ENCODE results near the gene CATSPER2. TPM values are rescaled to one million over a fixed set of nuclear protein-coding genes. Genes with fewer than 3 reads are reported as not detected.
"Not testable (repeated sequence)": the region's sequence is repeated elsewhere in the genome, so short reads cannot be mapped to it uniquely, and the experiment has no call there.

Gene CATSPER2
- total RNA-seq, 2 donors from 2014 or later: 8.3 to 16.2 TPM

DNA sequence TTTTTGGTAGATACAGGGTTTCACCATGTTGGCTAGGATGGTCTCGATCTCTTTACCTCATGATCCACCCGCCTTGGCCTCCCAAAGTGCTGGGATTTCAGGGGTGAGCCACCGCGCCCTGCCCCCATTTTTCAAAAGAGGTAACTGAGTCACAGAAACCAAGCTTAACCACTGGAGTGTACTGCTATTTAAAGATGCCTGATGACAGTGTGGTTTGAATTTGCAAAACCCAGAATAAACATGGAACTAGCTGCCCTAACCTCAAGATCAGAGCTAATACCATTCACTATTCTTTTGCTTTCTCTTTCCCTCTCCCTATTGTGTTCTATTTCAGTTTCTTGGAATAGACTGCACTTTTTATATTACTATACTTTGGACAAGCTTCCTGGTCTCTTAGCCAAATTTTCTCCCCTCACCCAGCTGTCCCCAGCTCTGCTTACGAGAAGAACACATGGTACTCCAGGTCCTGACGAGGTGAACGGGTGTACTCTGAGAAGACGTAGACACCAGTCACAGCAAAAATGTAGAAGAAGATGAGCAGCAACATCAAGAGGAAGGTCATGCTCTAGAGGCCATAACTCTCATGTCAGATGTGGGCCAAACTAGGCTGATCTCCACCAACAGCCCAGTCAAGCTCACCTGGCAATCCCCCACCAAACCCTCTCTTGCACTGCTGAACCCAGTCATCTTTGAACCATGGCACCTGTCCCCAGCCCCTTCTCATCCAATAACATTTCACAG, 10.0 kb downstream of the CATSPER2 start:
- intact Hi-C loops (cut with DNase I); DNase-seq; ATAC-seq; H3K36me3 ChIP-seq (replicated peaks in 1 of 2; ENCODE audit: insufficient read depth in 1 of 2, low read depth in 2 of 2); H3K4me1 ChIP-seq; H3K4me3 ChIP-seq; H3K27ac ChIP-seq; H3K27me3 ChIP-seq; H3K9me3 ChIP-seq: not testable (repeated sequence)
- WGBS, 2 donors: 92 to 95% methylated on average over 8 of the region's 8 CpGs

DNA sequence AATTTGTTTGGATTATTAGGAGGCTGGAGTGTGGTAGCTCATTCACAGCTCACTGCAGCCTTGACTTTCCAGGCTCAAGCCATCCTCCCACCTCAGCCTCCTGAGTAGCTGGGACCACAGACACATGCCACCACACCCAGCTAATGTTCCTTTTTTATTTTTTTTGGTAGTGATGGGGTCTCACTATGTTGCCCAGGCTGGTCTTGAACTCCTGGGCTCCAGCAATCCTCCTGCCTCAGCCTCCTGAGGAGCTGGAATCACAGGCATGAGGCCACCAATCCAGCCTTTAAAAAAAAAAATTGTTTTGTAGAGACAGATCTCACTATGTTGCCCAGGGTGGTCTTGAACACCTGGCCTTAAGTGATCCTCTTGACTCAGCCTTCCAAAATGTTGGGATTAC, 21.7 kb downstream of the CATSPER2 start:
- intact Hi-C loops (cut with DNase I); H3K27ac ChIP-seq; H3K9me3 ChIP-seq; H3K36me3 ChIP-seq (replicated peaks in 1 of 2; ENCODE audit: insufficient read depth in 1 of 2, low read depth in 2 of 2); H3K27me3 ChIP-seq; ATAC-seq; DNase-seq; H3K4me3 ChIP-seq; H3K4me1 ChIP-seq: not testable (repeated sequence)

DNA sequence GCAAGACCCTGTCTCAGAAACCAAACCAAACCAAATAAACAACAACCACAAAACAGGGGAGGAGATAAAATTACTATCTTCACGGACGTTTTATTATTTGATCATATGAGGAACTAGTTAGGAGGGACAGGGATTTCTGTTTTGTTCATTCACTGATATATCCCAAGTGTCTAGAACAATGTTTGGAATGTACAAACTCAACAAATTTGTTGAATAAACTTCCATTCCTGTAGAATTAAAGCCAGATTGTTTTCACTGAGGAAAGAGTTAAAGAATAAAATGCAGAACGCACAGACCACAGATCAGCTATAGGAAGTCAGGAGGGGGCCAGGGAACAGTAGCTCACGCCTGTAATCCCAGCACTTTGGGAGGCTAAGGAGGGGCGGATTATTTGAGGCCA, 23.5 kb downstream of the CATSPER2 start:
- ATAC-seq (no peak), DNase-seq (no peak)
- no peaks in the 10 kb centered on the region for H3K4me1 ChIP-seq
- 18 to 22% methylated on average over 5 of the region's 5 CpGs for WGBS, 2 donors
- H3K27ac ChIP-seq: no peak overlapping the region
- no peak overlapping the region for H3K4me3 ChIP-seq
- H3K36me3 ChIP-seq (replicated peaks in 1 of 2; ENCODE audit: insufficient read depth in 1 of 2, low read depth in 2 of 2): no peaks in the 10 kb centered on the region
- TF ChIP-seq, protein P1, sequence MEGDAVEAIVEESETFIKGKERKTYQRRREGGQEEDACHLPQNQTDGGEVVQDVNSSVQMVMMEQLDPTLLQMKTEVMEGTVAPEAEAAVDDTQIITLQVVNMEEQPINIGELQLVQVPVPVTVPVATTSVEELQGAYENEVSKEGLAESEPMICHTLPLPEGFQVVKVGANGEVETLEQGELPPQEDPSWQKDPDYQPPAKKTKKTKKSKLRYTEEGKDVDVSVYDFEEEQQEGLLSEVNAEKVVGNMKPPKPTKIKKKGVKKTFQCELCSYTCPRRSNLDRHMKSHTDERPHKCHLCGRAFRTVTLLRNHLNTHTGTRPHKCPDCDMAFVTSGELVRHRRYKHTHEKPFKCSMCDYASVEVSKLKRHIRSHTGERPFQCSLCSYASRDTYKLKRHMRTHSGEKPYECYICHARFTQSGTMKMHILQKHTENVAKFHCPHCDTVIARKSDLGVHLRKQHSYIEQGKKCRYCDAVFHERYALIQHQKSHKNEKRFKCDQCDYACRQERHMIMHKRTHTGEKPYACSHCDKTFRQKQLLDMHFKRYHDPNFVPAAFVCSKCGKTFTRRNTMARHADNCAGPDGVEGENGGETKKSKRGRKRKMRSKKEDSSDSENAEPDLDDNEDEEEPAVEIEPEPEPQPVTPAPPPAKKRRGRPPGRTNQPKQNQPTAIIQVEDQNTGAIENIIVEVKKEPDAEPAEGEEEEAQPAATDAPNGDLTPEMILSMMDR (IDR thresholded peaks at IDR 0.05): no peak
- TF ChIP-seq POLR2A (IDR thresholded peaks at IDR 0.05): no peak
- intact Hi-C loops (cut with DNase I): no loop called here
- H3K9me3 ChIP-seq: no peaks in the 10 kb centered on the region
- no peaks in the 10 kb centered on the region for H3K27me3 ChIP-seq

DNA sequence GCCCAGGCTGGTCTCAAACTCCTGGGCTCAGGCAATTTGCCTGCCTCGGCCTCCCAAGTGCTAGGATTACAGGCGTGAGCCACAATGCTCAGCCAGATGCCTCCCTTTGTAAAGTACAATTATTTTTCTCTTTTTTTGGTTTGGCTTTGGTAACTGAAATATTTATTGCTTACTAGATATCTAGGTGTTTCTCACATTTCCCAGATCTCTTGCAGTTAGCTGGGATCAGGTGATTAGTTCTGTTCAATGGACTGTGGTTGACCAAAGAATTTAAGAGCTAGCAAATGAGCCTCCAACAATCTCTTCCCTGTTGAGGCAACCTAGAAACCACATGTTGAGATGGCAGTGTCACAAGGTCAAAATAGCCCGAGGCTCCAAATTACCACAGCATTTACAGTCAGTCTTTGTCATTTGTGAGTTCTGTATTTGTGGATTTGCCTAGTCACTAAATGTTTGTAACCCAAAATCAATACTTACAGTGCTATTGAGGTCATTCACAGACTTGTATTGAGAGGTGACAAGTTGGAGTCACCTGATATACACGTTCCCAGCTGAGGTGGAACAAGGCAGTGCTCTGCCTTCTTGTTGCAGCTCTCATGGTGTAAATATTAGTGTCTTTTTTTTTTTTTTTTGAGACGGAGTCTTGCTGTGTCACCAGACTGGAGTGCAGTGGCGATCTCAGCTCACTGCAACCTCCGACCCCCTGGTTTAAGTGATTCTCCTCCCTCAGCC, 26.4 kb downstream of the CATSPER2 start:
- H3K9me3 ChIP-seq; intact Hi-C loops (cut with DNase I); H3K27ac ChIP-seq; H3K4me3 ChIP-seq; H3K36me3 ChIP-seq (replicated peaks in 1 of 2; ENCODE audit: insufficient read depth in 1 of 2, low read depth in 2 of 2); ATAC-seq; H3K27me3 ChIP-seq; H3K4me1 ChIP-seq; DNase-seq: not testable (repeated sequence)
- WGBS, 2 donors: 58 to 63% methylated on average over 5 to 6 of the region's 7 CpGs

DNA sequence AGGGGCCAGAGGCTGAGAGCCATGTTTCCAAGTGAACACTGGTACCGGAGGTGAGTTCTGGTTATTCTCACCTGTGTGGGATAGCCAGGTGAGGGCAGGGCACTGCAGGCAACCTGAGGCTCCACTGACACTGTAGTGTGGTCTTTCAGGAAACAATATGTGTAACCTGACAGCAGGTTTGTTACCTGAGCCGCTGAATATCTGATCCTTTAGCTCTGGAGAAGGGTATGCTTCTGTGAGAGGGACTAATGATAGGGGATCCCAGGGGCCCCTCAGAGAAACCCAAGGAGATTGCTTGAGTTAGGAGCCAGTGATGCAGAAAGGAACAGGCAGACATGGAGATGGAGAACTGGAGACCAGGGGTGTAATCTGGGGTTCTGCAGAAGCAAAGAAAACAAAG, 29.9 kb downstream of the CATSPER2 start, which contains the start of gene STRC:
STRC (minus strand) TSS at position 101 of the 400 bp plus-strand sequence; CDS start at position 23, 78 bp downstream.
- H3K36me3 ChIP-seq (replicated peaks in 1 of 2; ENCODE audit: insufficient read depth in 1 of 2, low read depth in 2 of 2); DNase-seq; intact Hi-C loops (cut with DNase I); H3K4me3 ChIP-seq; H3K4me1 ChIP-seq; ATAC-seq; H3K27ac ChIP-seq; H3K27me3 ChIP-seq; H3K9me3 ChIP-seq: not testable (repeated sequence)
- no CpG with 5 or more reads among the region's 2 CpGs for WGBS, 2 donors

DNA sequence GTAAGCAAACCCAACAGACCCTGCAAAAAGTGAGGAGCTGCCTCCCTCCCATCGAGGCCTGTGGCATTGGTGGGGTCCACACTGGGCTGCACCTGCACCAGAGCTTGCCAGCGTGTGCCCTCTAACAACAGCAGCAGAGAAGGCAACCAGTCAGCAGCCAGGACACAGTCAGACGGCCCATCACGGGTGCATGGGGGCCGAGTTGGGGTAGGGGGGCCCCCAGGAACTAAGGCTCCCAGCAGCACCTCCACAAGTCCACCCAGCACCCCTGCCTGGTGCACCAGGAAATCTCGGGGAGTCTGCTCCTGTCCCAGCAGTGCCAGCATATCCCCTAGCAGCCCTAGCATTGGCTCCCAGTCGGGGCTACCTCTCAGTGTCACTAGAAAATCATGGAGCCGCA, 30.9 kb downstream of the CATSPER2 start:
- WGBS, 2 donors: no CpG with 5 or more reads among the region's 8 CpGs
- DNase-seq; H3K27ac ChIP-seq; H3K27me3 ChIP-seq; ATAC-seq; H3K4me1 ChIP-seq; H3K4me3 ChIP-seq; H3K36me3 ChIP-seq (replicated peaks in 1 of 2; ENCODE audit: insufficient read depth in 1 of 2, low read depth in 2 of 2); intact Hi-C loops (cut with DNase I); H3K9me3 ChIP-seq: not testable (repeated sequence)

DNA sequence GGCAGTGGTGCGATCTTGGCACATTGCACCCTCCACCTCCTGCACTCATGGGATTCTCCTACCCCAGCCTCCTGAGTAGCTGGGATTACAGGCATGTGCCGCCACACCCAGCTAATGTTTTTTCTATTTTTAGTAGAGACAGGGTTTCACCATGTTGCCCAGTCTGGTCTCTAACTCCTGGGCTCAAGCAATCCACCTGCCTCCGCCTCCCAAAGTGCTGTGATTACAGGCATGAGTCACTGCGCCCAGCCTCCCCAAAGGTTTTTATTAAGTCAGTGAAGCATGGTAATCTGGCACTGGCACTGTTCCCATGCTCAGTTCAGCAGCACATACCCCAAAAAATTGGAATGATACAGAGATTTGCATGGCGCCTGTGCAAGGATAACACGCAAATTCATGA, 46.4 kb downstream of the CATSPER2 start:
- H3K4me1 ChIP-seq; H3K27ac ChIP-seq; H3K36me3 ChIP-seq (replicated peaks in 1 of 2; ENCODE audit: insufficient read depth in 1 of 2, low read depth in 2 of 2); H3K4me3 ChIP-seq; intact Hi-C loops (cut with DNase I); H3K27me3 ChIP-seq; ATAC-seq; H3K9me3 ChIP-seq; DNase-seq: not testable (repeated sequence)
- WGBS, 2 donors: 84% methylated on average over 6 of the region's 6 CpGs

DNA sequence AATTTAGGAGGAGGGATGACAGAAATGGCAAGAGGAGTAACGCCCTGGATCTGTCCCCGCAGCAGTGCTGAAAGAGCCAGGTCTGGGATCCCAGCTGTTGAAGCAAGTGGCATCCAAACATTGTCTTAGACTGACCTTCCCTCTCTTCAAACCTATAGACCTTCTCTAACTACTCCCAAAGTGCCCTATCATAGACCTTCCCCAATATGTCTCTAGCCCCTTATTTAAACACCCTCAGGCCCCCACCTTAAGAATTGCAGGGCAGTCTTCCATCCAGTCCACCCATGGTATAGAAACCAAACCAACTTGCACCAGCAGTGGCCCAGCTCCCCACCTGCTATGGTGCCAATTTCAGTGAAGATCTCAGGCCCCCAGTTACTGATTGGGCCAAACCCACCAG, 48.4 kb downstream of the CATSPER2 start:
- H3K27ac ChIP-seq; H3K4me1 ChIP-seq; H3K36me3 ChIP-seq (replicated peaks in 1 of 2; ENCODE audit: insufficient read depth in 1 of 2, low read depth in 2 of 2); H3K27me3 ChIP-seq; ATAC-seq; H3K4me3 ChIP-seq; DNase-seq; H3K9me3 ChIP-seq; intact Hi-C loops (cut with DNase I): not testable (repeated sequence)
- WGBS, 2 donors: no CpG with 5 or more reads among the region's 2 CpGs

DNA sequence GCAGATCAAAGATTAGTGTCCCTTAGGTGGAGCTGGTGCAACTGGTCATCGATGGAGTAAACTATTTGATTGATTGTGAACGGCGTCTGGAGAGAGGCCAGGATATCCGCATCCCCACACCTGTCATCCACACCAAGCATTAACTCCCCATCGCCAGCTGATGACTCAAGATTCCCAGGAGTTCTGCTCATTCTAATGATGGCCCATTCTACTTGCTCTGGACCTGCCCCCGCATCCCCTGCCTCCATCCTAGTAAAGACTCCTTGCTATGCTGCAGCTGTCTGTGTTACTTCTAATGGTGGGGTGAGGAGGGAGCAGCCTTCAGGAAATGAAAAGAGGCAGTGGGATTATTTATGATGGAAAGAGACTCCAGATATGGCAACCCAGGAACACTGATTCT, 49.5 kb downstream of the CATSPER2 start:
- DNase-seq; ATAC-seq; H3K4me3 ChIP-seq; H3K36me3 ChIP-seq (replicated peaks in 1 of 2; ENCODE audit: insufficient read depth in 1 of 2, low read depth in 2 of 2); H3K4me1 ChIP-seq; H3K9me3 ChIP-seq; H3K27me3 ChIP-seq; intact Hi-C loops (cut with DNase I); H3K27ac ChIP-seq: not testable (repeated sequence)
- 75 to 77% methylated on average over 5 to 6 of the region's 6 CpGs for WGBS, 2 donors

DNA sequence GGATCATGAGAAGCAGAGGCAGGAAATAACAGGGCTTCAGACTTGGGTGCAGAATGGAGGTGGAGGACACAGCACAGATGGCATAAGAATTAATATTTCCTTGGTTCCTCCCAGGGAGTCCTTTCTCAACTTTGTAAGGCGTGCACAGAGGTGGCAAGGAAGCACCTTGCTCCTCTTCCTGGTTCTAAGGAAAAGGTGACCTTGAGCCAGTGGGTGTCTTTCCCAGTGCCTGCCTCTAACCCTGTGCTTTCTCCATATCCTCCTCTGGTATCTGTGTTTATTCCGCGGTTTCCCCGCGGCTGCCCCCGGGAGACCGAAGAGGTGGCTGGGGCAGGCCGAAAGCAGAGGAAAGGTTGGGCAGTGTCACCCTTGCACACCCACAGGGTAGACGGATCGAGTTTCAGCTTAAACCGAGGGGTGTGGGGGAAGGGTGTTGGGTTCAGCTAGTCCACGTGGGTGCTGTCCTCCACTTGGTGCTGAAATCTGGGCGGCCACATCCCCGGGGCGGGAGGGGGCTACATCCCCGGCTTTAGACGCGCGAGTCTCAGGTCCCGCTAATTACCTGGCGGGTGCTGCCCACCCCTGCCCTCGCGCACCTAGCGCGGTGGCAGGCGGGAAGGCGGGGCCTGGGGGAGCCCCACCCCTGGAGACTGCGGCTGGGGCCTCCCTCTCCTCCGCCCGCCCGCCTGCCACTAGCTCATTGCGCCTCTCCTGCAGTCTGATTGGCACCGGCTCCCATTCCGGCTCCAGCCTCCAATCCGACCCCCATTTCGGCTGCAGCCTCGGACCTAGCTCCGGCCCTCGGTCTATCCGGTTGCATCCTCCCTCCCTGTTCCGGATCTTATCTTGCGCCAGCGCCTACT, 55.1 kb downstream of the CATSPER2 start, which contains the start of gene CKMT1B:
CKMT1B (plus strand) TSS at position 700 of the 863 bp plus-strand sequence. CDS start 192 bp downstream, outside the sequence.
- H3K27me3 ChIP-seq; DNase-seq; H3K4me3 ChIP-seq; H3K4me1 ChIP-seq; H3K9me3 ChIP-seq; H3K36me3 ChIP-seq (replicated peaks in 1 of 2; ENCODE audit: insufficient read depth in 1 of 2, low read depth in 2 of 2); intact Hi-C loops (cut with DNase I); H3K27ac ChIP-seq: not testable (repeated sequence)
- WGBS, 2 donors: no CpG with 5 or more reads among the region's 43 CpGs
- peak; percentile 66 for ATAC-seq

All from body of pancreas (tissue), 4 donors.